GM23248 (cell line): ENCODE measurements around the gene MEI1.

Experiments used
- EZH2 ChIP-seq: fragments of 200-600 bp; sonication (generic); IDR thresholded peaks from 2 replicates; pipeline ENCODE4 v1.6.1; 2018; ENCODE audit warnings: antibody characterized with exemption, mild to moderate bottlenecking; ENCODE audit not compliant: insufficient read depth, poor library complexity, severe bottlenecking
- EZH2phosphoT487 ChIP-seq: fragments of 200-600 bp; sonication (generic); IDR thresholded peaks from 2 replicates; pipeline ENCODE4 v1.6.1; 2018; ENCODE audit warnings: antibody characterized with exemption, moderate library complexity, mild to moderate bottlenecking, low read depth; ENCODE audit not compliant: insufficient read depth

- TF ChIP-seq EZH2phosphoT487: no peak
- TF ChIP-seq EZH2: no peak
These were observed 76.7 kb downstream of the MEI1 start for GRCh38 chr22:41775976-41776375.
